Astrocyte (in vitro differentiated cells and primary cell): ENCODE data around the gene CPA4. TPM values are rescaled to one million over a fixed set of nuclear protein-coding genes. Genes with fewer than 3 reads are reported as not detected.
"Not testable (repeated sequence)": the region's sequence is repeated elsewhere in the genome, so short reads cannot be mapped to it uniquely, and the experiment has no call there.

Experiments
- DNase-seq: peaks from one replicate; pipeline ENCODE4 v3.0.0-alpha.2; 2010; ENCODE audit warnings: low read depth
- FAIRE-seq: peaks from 2 replicates; lab custom pipeline; 2011; peaks lifted over from hg19 to GRCh38; lab: Jason Lieb, UNC
- H2AFZ ChIP-seq: 2 replicates; pipeline ENCODE4 v1.6.0; 2012; ENCODE audit warnings: low read depth, low read length, inconsistent platforms
- H3K27ac ChIP-seq: 2 replicates; pipeline ENCODE4 v1.5.1; 2011; ENCODE audit warnings: low read depth, low read length, inconsistent platforms
- H3K27me3 ChIP-seq: 2 replicates; pipeline ENCODE4 v1.6.0; 2011; ENCODE audit warnings: low read length, inconsistent platforms; ENCODE audit not compliant: insufficient read depth
- H3K36me3 ChIP-seq: 2 replicates; pipeline ENCODE4 v1.5.1; 2011; ENCODE audit warnings: low read length, inconsistent platforms; ENCODE audit not compliant: insufficient read depth
- H3K4me1 ChIP-seq: 2 replicates; pipeline ENCODE4 v1.5.1; 2011; ENCODE audit warnings: low read length, inconsistent platforms; ENCODE audit not compliant: insufficient read depth
- H3K4me2 ChIP-seq: 2 replicates; pipeline ENCODE4 v1.6.0; 2012; ENCODE audit warnings: low read length, inconsistent platforms
- H3K4me3 ChIP-seq: 2 replicates; pipeline ENCODE4 v1.5.1; 2011; ENCODE audit warnings: low read depth, mild to moderate bottlenecking, low read length, inconsistent platforms; ENCODE audit not compliant: insufficient read depth
- H3K79me2 ChIP-seq: 2 replicates; pipeline ENCODE4 v1.6.0; 2012; ENCODE audit warnings: mild to moderate bottlenecking, low read length, inconsistent platforms; ENCODE audit not compliant: insufficient read depth
- H3K9ac ChIP-seq: 2 replicates; pipeline ENCODE4 v1.6.0; 2012; ENCODE audit warnings: mild to moderate bottlenecking, low read length, inconsistent platforms
- H3K9me3 ChIP-seq: 2 replicates; pipeline ENCODE4 v1.5.1; 2012; ENCODE audit warnings: low read depth, mild to moderate bottlenecking, low read length, inconsistent platforms; ENCODE audit not compliant: insufficient read depth
- H4K20me1 ChIP-seq: 2 replicates; pipeline ENCODE4 v1.6.0; 2012; ENCODE audit warnings: low read length, inconsistent platforms; ENCODE audit not compliant: insufficient read depth
- H3K27ac Mint-ChIP-seq: one replicate; pipeline ENCODE4 v1.8.0; 2021; ENCODE audit warnings: mild to moderate bottlenecking, mixed read lengths; ENCODE audit not compliant: unreplicated experiment
- H3K27me3 Mint-ChIP-seq: one replicate; pipeline ENCODE4 v1.8.0; 2021; ENCODE audit warnings: low read depth, mixed read lengths; ENCODE audit not compliant: unreplicated experiment
- H3K36me3 Mint-ChIP-seq: one replicate; pipeline ENCODE4 v1.8.0; 2021; ENCODE audit warnings: low read depth, mixed read lengths; ENCODE audit not compliant: unreplicated experiment
- H3K4me1 Mint-ChIP-seq: one replicate; pipeline ENCODE4 v1.8.0; 2021; ENCODE audit warnings: low read depth, mixed read lengths; ENCODE audit not compliant: unreplicated experiment
- H3K4me3 Mint-ChIP-seq: one replicate; pipeline ENCODE4 v1.8.0; 2021; ENCODE audit warnings: mild to moderate bottlenecking, moderate library complexity, mixed read lengths; ENCODE audit not compliant: unreplicated experiment
- H3K9me3 Mint-ChIP-seq: one replicate; pipeline ENCODE4 v1.8.0; 2021; ENCODE audit warnings: mild to moderate bottlenecking, mixed read lengths; ENCODE audit not compliant: unreplicated experiment
- CTCF ChIP-seq: IDR thresholded peaks from 2 replicates; pipeline ENCODE4 v1.5.1; 2011; ENCODE audit warnings: low read depth, mild to moderate bottlenecking, inconsistent platforms, low read length, moderate library complexity; ENCODE audit not compliant: insufficient read depth
- EZH2 ChIP-seq: IDR thresholded peaks from 2 replicates; pipeline ENCODE4 v1.6.1; 2012; ENCODE audit warnings: mild to moderate bottlenecking, low read length, inconsistent platforms; ENCODE audit not compliant: insufficient read depth
- total RNA-seq: library from RNA; stranded (reverse); gene quantifications from 2 replicates; pipeline ENCODE4 v1.2.1, GENCODE V29; 2021

Gene CPA4
- total RNA-seq, 1 donor from 2014 or later, result 111 TPM

DNA sequence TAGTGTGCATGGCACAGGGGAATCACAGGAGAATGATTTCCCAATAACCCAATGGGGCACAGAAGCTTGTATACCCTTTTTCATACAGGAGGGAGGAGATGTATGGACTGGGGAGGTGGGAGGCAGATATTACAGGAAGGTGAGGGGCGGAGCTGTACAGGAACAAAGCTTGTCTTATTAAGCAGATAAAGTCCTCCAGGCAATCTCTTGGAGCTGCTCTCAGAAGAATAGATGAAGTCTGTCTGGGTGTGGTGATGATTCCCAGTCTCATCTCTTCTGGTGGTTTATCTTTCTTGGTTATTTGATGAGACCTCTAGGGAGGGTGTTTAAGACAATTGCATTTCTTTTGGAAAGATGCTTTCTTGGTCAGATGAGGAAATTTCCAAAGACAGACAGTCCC lies 26.6 kb downstream of the CPA4 start:
- Histone ChIP-seq H3K27ac (no peak overlapping the region), H3K4me2 (no peak overlapping the region), H3K4me3 (no peak overlapping the region), H3K4me1 (no peaks in the 10 kb centered on the region), H3K79me2 (no peaks in the 10 kb centered on the region), H3K9ac (no peak overlapping the region), H4K20me1 (peaks cover 7% of the 10 kb centered on the region), H3K36me3 (peaks cover 36% of the 10 kb centered on the region), H3K27me3 (no peaks in the 10 kb centered on the region), H3K9me3 (no peaks in the 10 kb centered on the region), H2AFZ (no peak overlapping the region)
- no peak for FAIRE-seq
- TF ChIP-seq EZH2 (no peak), CTCF (no peak)
- Mint-ChIP-seq H3K36me3 (peaks cover 19% of the 10 kb centered on the region), H3K4me3 (no peak overlapping the region), H3K27me3 (peaks cover 3% of the 10 kb centered on the region), H3K4me1 (peaks cover 5% of the 10 kb centered on the region), H3K27ac (no peak overlapping the region), H3K9me3 (peaks cover 7% of the 10 kb centered on the region)
- DNase-seq, result no peak

- Mint-ChIP-seq H3K36me3 (peaks cover 19% of the 10 kb centered on the region), H3K27ac (peak overlapping the region; percentile 75)
- H3K79me2 ChIP-seq, H2AFZ ChIP-seq, H3K4me3 ChIP-seq, H3K27me3 Mint-ChIP-seq, H3K9me3 ChIP-seq, H3K4me2 ChIP-seq, H3K9ac ChIP-seq, FAIRE-seq, H3K4me1 ChIP-seq, H3K9me3 Mint-ChIP-seq, H3K4me3 Mint-ChIP-seq, H3K27me3 ChIP-seq, H4K20me1 ChIP-seq, H3K27ac ChIP-seq, H3K4me1 Mint-ChIP-seq: not testable (repeated sequence)
- peak; percentile 22 for DNase-seq
- peaks cover 34% of the 10 kb centered on the region for H3K36me3 ChIP-seq
Measured at GRCh38 chr7:130321542-130322229, 28.7 kb downstream of the CPA4 start.

GRCh38 chr7:130322615-130323014 lies 29.7 kb downstream of the CPA4 start:
- Histone ChIP-seq H3K27me3 (no peaks in the 10 kb centered on the region), H3K4me3 (no peak overlapping the region), H3K36me3 (peaks cover 34% of the 10 kb centered on the region), H3K79me2 (no peaks in the 10 kb centered on the region), H3K9ac (no peak overlapping the region), H3K4me2 (no peak overlapping the region), H3K4me1 (no peaks in the 10 kb centered on the region), H3K9me3 (no peaks in the 10 kb centered on the region), H4K20me1 (no peaks in the 10 kb centered on the region), H3K27ac (no peak overlapping the region), H2AFZ (no peak overlapping the region)
- DNase-seq (no peak), FAIRE-seq (no peak)
- Mint-ChIP-seq H3K4me1 (peaks cover 5% of the 10 kb centered on the region), H3K27ac (no peak overlapping the region), H3K27me3 (peaks cover 3% of the 10 kb centered on the region), H3K4me3 (no peak overlapping the region), H3K9me3 (peaks cover 4% of the 10 kb centered on the region), H3K36me3 (peaks cover 17% of the 10 kb centered on the region)
- TF ChIP-seq CTCF (no peak), EZH2 (no peak)
